GM23248 (cell line): Measurements from ENCODE around the gene HBA1. TPM values are rescaled to one million over a fixed set of nuclear protein-coding genes. Genes with fewer than 3 reads are reported as not detected.

ENCODE experiments used
- DNase-seq: peaks from one replicate; pipeline ENCODE4 v3.0.0-alpha.2; 2015
- H2AFZ ChIP-seq: fragments of 200-600 bp; sonication (generic); 2 replicates; pipeline ENCODE4 v1.6.1; 2016; ENCODE audit warnings: antibody characterized with exemption
- H3F3A ChIP-seq: fragments of 200-600 bp; sonication (generic); 2 replicates; pipeline ENCODE4 v1.6.1; 2016; ENCODE audit warnings: mild to moderate bottlenecking, antibody characterized with exemption, mixed run types; ENCODE audit not compliant: insufficient read depth
- H3K27ac ChIP-seq: fragments of 200-600 bp; sonication (generic); 2 replicates; pipeline ENCODE4 v1.5.1; 2016; ENCODE audit warnings: mild to moderate bottlenecking
- H3K27me3 ChIP-seq: fragments of 200-600 bp; sonication (generic); replicated peaks from 2 replicates; pipeline ENCODE4 v1.6.1; 2016; ENCODE audit warnings: mild to moderate bottlenecking; ENCODE audit not compliant: insufficient read depth
- H3K36me3 ChIP-seq: fragments of 200-600 bp; sonication (generic); 2 replicates; pipeline ENCODE4 v1.6.1; 2016; ENCODE audit warnings: low read depth, mild to moderate bottlenecking
- H3K4me1 ChIP-seq: fragments of 200-600 bp; sonication (generic); 2 replicates; pipeline ENCODE4 v1.6.1; 2016; ENCODE audit warnings: mild to moderate bottlenecking; ENCODE audit not compliant: insufficient read depth
- H3K4me2 ChIP-seq: fragments of 200-600 bp; sonication (generic); one replicate; pipeline ENCODE4 v1.6.1; 2016; ENCODE audit warnings: mild to moderate bottlenecking; ENCODE audit not compliant: unreplicated experiment
- H3K4me3 ChIP-seq: fragments of 200-600 bp; sonication (generic); 2 replicates; pipeline ENCODE4 v1.5.1; 2016; ENCODE audit warnings: mild to moderate bottlenecking
- H3K79me2 ChIP-seq: fragments of 200-600 bp; sonication (generic); 2 replicates; pipeline ENCODE4 v1.6.1; 2016; ENCODE audit warnings: mild to moderate bottlenecking; ENCODE audit not compliant: insufficient read depth
- H3K9ac ChIP-seq: fragments of 200-600 bp; sonication (generic); 2 replicates; pipeline ENCODE4 v1.6.1; 2016; ENCODE audit warnings: mild to moderate bottlenecking
- H3K9me2 ChIP-seq: fragments of 200-600 bp; sonication (generic); 2 replicates; pipeline ENCODE4 v1.6.1; 2016; ENCODE audit warnings: mixed run types, mild to moderate bottlenecking, moderate library complexity; ENCODE audit not compliant: insufficient read depth
- H3K9me3 ChIP-seq: fragments of 200-600 bp; sonication (generic); one replicate; pipeline ENCODE4 v1.6.1; 2017; ENCODE audit warnings: low read depth
- H4K20me1 ChIP-seq: fragments of 200-600 bp; sonication (generic); 2 replicates; pipeline ENCODE4 v1.6.0; 2016; ENCODE audit not compliant: insufficient read depth
- EZH2 ChIP-seq: fragments of 200-600 bp; sonication (generic); IDR thresholded peaks from 2 replicates; pipeline ENCODE4 v1.6.1; 2018; ENCODE audit warnings: antibody characterized with exemption, mild to moderate bottlenecking; ENCODE audit not compliant: insufficient read depth, poor library complexity, severe bottlenecking
- EZH2phosphoT487 ChIP-seq: fragments of 200-600 bp; sonication (generic); IDR thresholded peaks from 2 replicates; pipeline ENCODE4 v1.6.1; 2018; ENCODE audit warnings: antibody characterized with exemption, moderate library complexity, mild to moderate bottlenecking, low read depth; ENCODE audit not compliant: insufficient read depth
- WGBS, 2 experiments: methylation state at CpG; one replicate each; pipeline ENCODE4 v1.1.6; 2015 to 2017; ENCODE audit warnings: low lambda C conversion rate in 2 of 2, low coverage in 1 of 2; ENCODE audit errors: missing lambda C conversion rate in 2 of 2; 5-methylcytosine and 5-hydroxymethylcytosine counted together
- in situ Hi-C: fragments of 300-500 bp; cut with MboI; formaldehyde crosslinking; loops from 2 replicates; pipeline ENCODE4 v1.15.0; 2020
- polyA plus RNA-seq: library from polyadenylated mRNA; unstranded; fragments of >200 nt; fragmentation: Nextera tagmentation; extraction: Ambion mirVana; gene quantifications from 2 replicates; pipeline ENCODE4 v1.2.1, GENCODE V29; 2016
- total RNA-seq: library from RNA; depleted of rRNA; stranded (reverse); fragments of >200 nt; shearing (Covaris generic); gene quantifications from 2 replicates; pipeline ENCODE4 v1.2.3, GENCODE V29; 2014

The HBA1 gene
- total and polyA plus RNA-seq, 2 experiments from 2014 or later: not detected

GRCh38 chr16:180681-181564, 4.4 kb downstream of the HBA1 start:
- TF ChIP-seq EZH2: no peak
- no peak for TF ChIP-seq EZH2phosphoT487

GRCh38 chr16:181565-182021, 5.1 kb downstream of the HBA1 start:
- Histone ChIP-seq H3K9me2 (no peaks in the 10 kb centered on the region), H2AFZ (no peak overlapping the region), H3K36me3 (no peaks in the 10 kb centered on the region), H3K9me3 (no peaks in the 10 kb centered on the region), H3K4me3 (peak overlapping the region; percentile 56; the same call in 1 of the 2 replicates), H3K4me2 (no peak overlapping the region), H3K27me3 (peaks cover 30% of the 10 kb centered on the region), H3K79me2 (no peaks in the 10 kb centered on the region), H3K9ac (no peak overlapping the region), H4K20me1 (no peaks in the 10 kb centered on the region), H3F3A (peaks cover 11% of the 10 kb centered on the region), H3K27ac (no peak overlapping the region), H3K4me1 (no peaks in the 10 kb centered on the region)
- peak; percentile 37 for DNase-seq
- TF ChIP-seq EZH2: no peak
- TF ChIP-seq EZH2phosphoT487: no peak
- WGBS, 2 experiments: 1% methylated on average over 21 to 22 of the region's 22 CpGs
- in situ Hi-C loops: loop anchor here (5.0 kb wide), 1 partner anchor 74 kb away; no protein-coding TSS in a partner anchor

More at GRCh38 chr16:180681-181564, 4.4 kb downstream of the HBA1 start:
- Histone ChIP-seq H3K79me2 (no peaks in the 10 kb centered on the region), H3K4me1 (no peaks in the 10 kb centered on the region), H3K4me2 (peak overlapping the region; percentile 67), H2AFZ (no peak overlapping the region), H3K9me2 (no peaks in the 10 kb centered on the region), H4K20me1 (no peaks in the 10 kb centered on the region), H3F3A (peaks cover 11% of the 10 kb centered on the region), H3K9me3 (no peaks in the 10 kb centered on the region), H3K36me3 (no peaks in the 10 kb centered on the region), H3K4me3 (peak overlapping the region; percentile 56), H3K9ac (no peak overlapping the region), H3K27me3 (peaks cover 30% of the 10 kb centered on the region), H3K27ac (no peak overlapping the region)
- 3% methylated on average over 61 to 66 of the region's 89 CpGs for WGBS, 2 experiments
- peak; percentile 81 for DNase-seq
- in situ Hi-C loops: loop anchor here (5.0 kb wide), 1 partner anchor 74 kb away; no protein-coding TSS in a partner anchor

- in situ Hi-C loops: loop anchor here (5.0 kb wide), 1 partner anchor 76 kb away; no protein-coding TSS in a partner anchor
- no peak overlapping the region for H3K4me2 ChIP-seq
- H3K4me3 ChIP-seq: no peak overlapping the region
- no peak for DNase-seq
- no peak overlapping the region for H2AFZ ChIP-seq
- TF ChIP-seq EZH2 (no peak), EZH2phosphoT487 (no peak)
- no peak overlapping the region for H3K9ac ChIP-seq
- H3K9me2 ChIP-seq: no peaks in the 10 kb centered on the region
- H4K20me1 ChIP-seq: no peaks in the 10 kb centered on the region
- peaks cover 22% of the 10 kb centered on the region for H3K27me3 ChIP-seq
- no peaks in the 10 kb centered on the region for H3K79me2 ChIP-seq
- H3K9me3 ChIP-seq: no peaks in the 10 kb centered on the region
- peaks cover 11% of the 10 kb centered on the region for H3F3A ChIP-seq
- no peaks in the 10 kb centered on the region for H3K4me1 ChIP-seq
- WGBS, 2 experiments: 62 to 69% methylated on average over 7 of the region's 7 CpGs
- H3K27ac ChIP-seq: no peak overlapping the region
- 0 out of 2 replicates have a peak, but pooled peaks cover 7% of the 10 kb centered on the region for H3K36me3 ChIP-seq
Observed at GRCh38 chr16:183005-183404, 6.5 kb downstream of the HBA1 start.

- Histone ChIP-seq H3K36me3 (peaks cover 12% of the 10 kb centered on the region; the same call in 1 of the 2 replicates), H3K27ac (no peak overlapping the region), H3K4me1 (no peaks in the 10 kb centered on the region), H2AFZ (no peak overlapping the region), H3K79me2 (no peaks in the 10 kb centered on the region), H3K9me3 (no peaks in the 10 kb centered on the region), H3K9me2 (no peaks in the 10 kb centered on the region), H3K27me3 (0 out of 2 replicates have a peak, but pooled peaks cover under 1% of the 10 kb centered on the region), H3K9ac (no peak overlapping the region), H3K4me2 (no peak overlapping the region), H3K4me3 (no peak overlapping the region), H3F3A (peaks cover 11% of the 10 kb centered on the region), H4K20me1 (no peaks in the 10 kb centered on the region)
- 68 to 79% methylated on average over 5 to 13 of the region's 13 CpGs for WGBS, 2 experiments
- in situ Hi-C loops: no loop called here
- no peak for DNase-seq
- no peak for TF ChIP-seq EZH2
- no peak for TF ChIP-seq EZH2phosphoT487
Observed at GRCh38 chr16:185213-185612, 8.7 kb downstream of the HBA1 start.
